Ovary (tissue), 9 donors: ENCODE results near the gene AQP9. TPM values are rescaled to one million over a fixed set of nuclear protein-coding genes. Genes with fewer than 3 reads are reported as not detected.

ENCODE experiments used
- DNase-seq, 5 donors: peaks; one replicate each; pipeline ENCODE4 v3.0.0-alpha.2; 2019 to 2020
- H3K27ac ChIP-seq, 2 donors: fragments of 200-600 bp; one replicate each; pipeline versions ENCODE4 v1.5.1 to v1.8.0; 2019 to 2022
- H3K27me3 ChIP-seq: fragments of 200-600 bp; one replicate; pipeline ENCODE4 v1.8.0; 2022
- H3K36me3 ChIP-seq: fragments of 200-600 bp; sonication (generic); one replicate; pipeline ENCODE4 v1.5.1; 2019
- H3K4me1 ChIP-seq: one replicate; pipeline ENCODE4 v1.8.1; 2013; ENCODE audit warnings: mild to moderate bottlenecking, moderate library complexity; ENCODE audit not compliant: insufficient read depth
- H3K4me3 ChIP-seq: fragments of 200-600 bp; sonication (generic); one replicate; pipeline ENCODE4 v1.5.1; 2017
- H3K9me3 ChIP-seq, 2 donors: fragments of 200-600 bp in 1 of 2; sonication (generic) in 1 of 2; one replicate each; pipeline versions ENCODE4 v1.5.1 to v1.8.1; 2013 to 2019; ENCODE audit warnings: mild to moderate bottlenecking in 1 of 2, moderate library complexity in 1 of 2
- EP300 ChIP-seq: sonication (generic); formaldehyde crosslinking; IDR thresholded peaks from one replicate; pipeline ENCODE4 v1.6.1; 2017; ENCODE audit warnings: antibody characterized with exemption
- POLR2A ChIP-seq: fragments of 450-650 bp; IDR thresholded peaks from one replicate; pipeline ENCODE4 v1.6.1; 2017; ENCODE audit warnings: antibody characterized with exemption, mild to moderate bottlenecking, moderate library complexity
- WGBS, 3 donors: extraction: QIAGEN DNeasy Blood & Tissue Kit in 1 of 3; methylation state at CpG; one replicate each; pipeline versions ENCODE4 v1.1.5 to v1.1.7; 2013 to 2017; 5-methylcytosine and 5-hydroxymethylcytosine counted together
- intact Hi-C, 4 donors: fragments of 100-400 bp; cut with DNase I; formaldehyde crosslinking; loops; one replicate each; pipeline versions ENCODE4 v1.11.0 to v1.15.1; 2022 to 2023
- polyA plus RNA-seq, 2 donors: library from polyadenylated mRNA; stranded (reverse); fragments of 200-250 nt in 1 of 2; fragments of 350-450 nt in 1 of 2; fragmentation: Illumina TruSeq in 1 of 2; extraction: RNeasy Lipid Tissue Mini Kit (QIAGEN cat#74804) in 1 of 2; gene quantifications; one replicate each; pipeline ENCODE4 v1.2.3, GENCODE V29; 2013 to 2014
- total RNA-seq, 7 donors: library from RNA; depleted of rRNA in 2 of 7; stranded (reverse); fragments of >200 nt in 2 of 7; fragmentation: NEBNext Ultra II Directional in 3 of 7; extraction: Animal tissue kit (Norgen Biotek cat#: 25700) in 3 of 7; gene quantifications; one replicate each; pipeline versions ENCODE4 v1.1.0 to v1.2.4, GENCODE V29; 2016 to 2023
- TF ChIP-seq, protein P1 (sequence below), 3 donors: fragments of 450-650 bp in 2 of 3; fragments of 200-600 bp in 1 of 3; IDR thresholded peaks; one replicate each; pipeline versions ENCODE4 v1.5.1 to v1.8.0; 2016 to 2022; ENCODE audit warnings: antibody characterized with exemption in 3 of 3, mild to moderate bottlenecking in 1 of 3
- donor health status: DM: no; HTN: no; CAD: no; lungs with moderate emphysema.
- donor health status: DM: no; HTN: no; CAD: no.
- donor health status: Bipolar disorder and iron deficiency.
- donor health status: DM: yes; HTN: yes; CAD: no.
- donor health status: DM: no; HTN: no; CAD: no.
- donor health status: DM: yes; HTN: yes; CAD: no.

Gene AQP9
- total and polyA plus RNA-seq, 9 donors = 0.23 to 29.9 (median 1.4) TPM

DNA sequence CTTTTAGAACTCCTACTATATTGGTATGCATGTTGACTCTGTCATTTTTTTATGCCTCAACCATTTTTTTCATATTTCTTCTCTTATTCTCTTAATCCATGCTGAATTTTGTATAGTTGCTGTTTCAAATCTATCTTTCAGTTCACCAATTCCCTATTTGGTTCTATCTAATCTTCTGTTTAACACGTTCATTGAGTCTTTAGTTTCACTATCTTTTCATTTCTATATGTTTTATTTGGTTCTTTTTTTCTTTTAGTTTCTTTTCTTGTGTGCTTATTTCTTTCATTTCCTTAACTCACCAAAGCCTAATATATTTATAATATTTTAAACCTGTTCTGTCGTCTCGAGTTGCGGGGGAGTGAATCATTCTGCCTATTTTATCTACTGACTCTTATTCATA, 8.0 kb downstream of the AQP9 start:
- Histone ChIP-seq H3K9me3 (no peaks in the 10 kb centered on the region), H3K4me3 (no peak overlapping the region), H3K27ac (no peak overlapping the region), H3K27me3 (no peaks in the 10 kb centered on the region), H3K4me1 (peaks cover 2% of the 10 kb centered on the region), H3K36me3 (no peaks in the 10 kb centered on the region)
- intact Hi-C loops = no loop called here
- TF ChIP-seq EP300 = no peak
- TF ChIP-seq POLR2A = no peak
- TF ChIP-seq, protein P1, sequence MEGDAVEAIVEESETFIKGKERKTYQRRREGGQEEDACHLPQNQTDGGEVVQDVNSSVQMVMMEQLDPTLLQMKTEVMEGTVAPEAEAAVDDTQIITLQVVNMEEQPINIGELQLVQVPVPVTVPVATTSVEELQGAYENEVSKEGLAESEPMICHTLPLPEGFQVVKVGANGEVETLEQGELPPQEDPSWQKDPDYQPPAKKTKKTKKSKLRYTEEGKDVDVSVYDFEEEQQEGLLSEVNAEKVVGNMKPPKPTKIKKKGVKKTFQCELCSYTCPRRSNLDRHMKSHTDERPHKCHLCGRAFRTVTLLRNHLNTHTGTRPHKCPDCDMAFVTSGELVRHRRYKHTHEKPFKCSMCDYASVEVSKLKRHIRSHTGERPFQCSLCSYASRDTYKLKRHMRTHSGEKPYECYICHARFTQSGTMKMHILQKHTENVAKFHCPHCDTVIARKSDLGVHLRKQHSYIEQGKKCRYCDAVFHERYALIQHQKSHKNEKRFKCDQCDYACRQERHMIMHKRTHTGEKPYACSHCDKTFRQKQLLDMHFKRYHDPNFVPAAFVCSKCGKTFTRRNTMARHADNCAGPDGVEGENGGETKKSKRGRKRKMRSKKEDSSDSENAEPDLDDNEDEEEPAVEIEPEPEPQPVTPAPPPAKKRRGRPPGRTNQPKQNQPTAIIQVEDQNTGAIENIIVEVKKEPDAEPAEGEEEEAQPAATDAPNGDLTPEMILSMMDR (IDR thresholded peaks at IDR 0.05) = no peak
- no peak for DNase-seq
- 55 to 68% (median 60%) methylated on average over 4 of the region's 4 CpGs for WGBS, 3 donors

DNA sequence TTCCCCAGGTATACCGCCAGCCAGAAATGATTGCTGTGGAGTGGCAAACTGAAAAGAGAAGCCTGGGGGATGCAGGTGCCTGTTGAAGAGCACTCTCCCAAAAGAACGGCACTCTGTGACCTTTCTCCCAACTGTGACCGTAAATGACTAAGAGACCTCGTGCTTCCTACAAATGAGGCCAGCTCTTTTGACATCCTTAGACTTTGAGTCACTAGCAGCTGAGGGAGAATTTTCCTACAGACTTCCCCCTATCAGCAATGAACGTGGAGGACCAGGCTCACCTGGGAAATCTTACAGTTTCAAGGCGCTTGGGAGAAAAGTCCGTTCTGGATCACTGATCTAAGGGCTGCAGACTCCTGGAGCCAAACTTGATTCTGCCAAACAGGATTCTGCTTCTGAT, 8.6 kb downstream of the AQP9 start:
- Histone ChIP-seq H3K4me3 (no peak overlapping the region), H3K9me3 (no peaks in the 10 kb centered on the region), H3K27me3 (no peaks in the 10 kb centered on the region), H3K4me1 (peaks cover 2% of the 10 kb centered on the region), H3K36me3 (no peaks in the 10 kb centered on the region), H3K27ac (no peak overlapping the region)
- TF ChIP-seq, protein P1 (IDR thresholded peaks at IDR 0.05) = no peak
- TF ChIP-seq POLR2A = no peak
- TF ChIP-seq EP300 = no peak
- intact Hi-C loops = no loop called here
- DNase-seq = no peak
- WGBS, 3 donors = 79 to 84% (median 81%) methylated on average over 7 of the region's 7 CpGs

DNA sequence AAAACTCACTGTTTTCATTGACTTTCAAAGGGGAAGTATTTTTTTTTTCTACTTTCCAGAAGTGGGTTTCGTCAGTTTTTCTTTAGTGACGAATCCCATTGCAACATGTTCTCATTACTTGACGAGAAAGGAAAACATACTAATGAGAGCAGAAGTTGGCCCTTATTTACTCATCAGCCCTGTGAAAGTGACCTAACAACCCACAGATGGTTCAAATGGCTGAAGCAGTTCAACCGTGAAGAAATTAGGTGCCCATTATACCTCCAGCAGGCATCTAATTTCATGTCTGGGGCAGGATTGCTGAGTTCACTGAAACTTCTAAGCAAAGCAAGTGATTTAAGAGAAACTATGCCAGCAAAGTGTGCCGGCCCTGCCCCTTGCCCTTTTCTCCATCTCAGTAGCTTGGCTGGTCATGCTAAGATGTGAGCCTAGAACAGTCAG, 9.0 kb downstream of the AQP9 start:
- WGBS, 3 donors = 81 to 92% (median 86%) methylated on average over 5 of the region's 5 CpGs
- intact Hi-C loops = no loop called here
- no peaks in the 10 kb centered on the region for H3K9me3 ChIP-seq
- H3K4me1 ChIP-seq = peaks cover 2% of the 10 kb centered on the region
- no peak overlapping the region for H3K27ac ChIP-seq
- TF ChIP-seq, protein P1 (IDR thresholded peaks at IDR 0.05) = no peak
- no peak for TF ChIP-seq POLR2A
- no peak for TF ChIP-seq EP300
- no peak overlapping the region for H3K4me3 ChIP-seq
- no peaks in the 10 kb centered on the region for H3K36me3 ChIP-seq
- DNase-seq = no peak
- no peaks in the 10 kb centered on the region for H3K27me3 ChIP-seq

DNA sequence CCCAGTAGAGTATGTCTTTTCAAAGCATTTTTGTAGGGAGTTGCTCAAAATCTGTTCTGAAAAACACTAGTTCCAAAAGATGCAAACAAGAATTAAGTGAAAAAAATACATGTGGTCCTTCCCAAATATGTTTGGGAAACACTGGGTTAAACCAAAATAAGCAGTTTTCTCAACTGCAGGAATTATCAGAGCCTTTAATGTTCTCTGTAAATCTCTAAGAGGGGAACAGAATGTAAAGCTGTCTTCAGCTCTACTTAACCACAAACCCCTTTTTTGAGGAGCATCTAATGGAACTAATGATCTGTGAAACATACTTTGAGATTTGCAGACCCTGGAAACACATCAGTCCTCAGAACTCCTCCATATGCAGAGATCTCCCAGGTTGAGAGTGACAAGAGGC, 9.9 kb downstream of the AQP9 start:
- no peak for DNase-seq
- intact Hi-C loops = no loop called here
- H3K4me3 ChIP-seq = no peak overlapping the region
- H3K9me3 ChIP-seq = no peaks in the 10 kb centered on the region
- TF ChIP-seq EP300 = no peak
- TF ChIP-seq POLR2A = no peak
- TF ChIP-seq, protein P1 (IDR thresholded peaks at IDR 0.05) = no peak
- no peak overlapping the region for H3K27ac ChIP-seq
- H3K4me1 ChIP-seq = peaks cover 2% of the 10 kb centered on the region
- H3K36me3 ChIP-seq = no peaks in the 10 kb centered on the region
- H3K27me3 ChIP-seq = no peaks in the 10 kb centered on the region
